ENCODE measurements around the gene SMAD7.

SMAD7 gene

GRCh38 chr18:48950536-48951447, at the start of gene SMAD7:
TSS of gene SMAD7 (minus strand) at chr18:48950965. CDS start at chr18:48950424, 541 bp downstream.
- no peak for DNase-seq (ENCODE audit: low spot score)

- no peak for DNase-seq (ENCODE audit: low spot score)
Measured at GRCh38 chr18:48999569-48999968, 48.8 kb upstream of the SMAD7 start.

- DNase-seq (ENCODE audit: low spot score), result no peak
Measured at GRCh38 chr18:48997985-48998831, 47.4 kb upstream of the SMAD7 start.

GRCh38 chr18:48997681-48997984, 46.9 kb upstream of the SMAD7 start:
- DNase-seq (ENCODE audit: low spot score), result no peak

- DNase-seq (ENCODE audit: low spot score), result no peak
Measured at GRCh38 chr18:48996901-48997463, 46.2 kb upstream of the SMAD7 start.

GRCh38 chr18:48996041-48996440, 45.3 kb upstream of the SMAD7 start:
- DNase-seq (ENCODE audit: low spot score), result no peak

GRCh38 chr18:48994926-48995835, 44.4 kb upstream of the SMAD7 start:
- no peak for DNase-seq (ENCODE audit: low spot score)

GRCh38 chr18:48994044-48994651, 43.4 kb upstream of the SMAD7 start:
- DNase-seq (ENCODE audit: low spot score), result no peak

- no peak for DNase-seq (ENCODE audit: low spot score)
Measured at GRCh38 chr18:48993586-48993985, 42.8 kb upstream of the SMAD7 start.

- DNase-seq (ENCODE audit: low spot score), result peak; percentile 77
Measured at GRCh38 chr18:48992791-48993555, 42.2 kb upstream of the SMAD7 start.

- DNase-seq (ENCODE audit: low spot score), result no peak
Measured at GRCh38 chr18:48992133-48992532, 41.4 kb upstream of the SMAD7 start.

- no peak for DNase-seq (ENCODE audit: low spot score)
Measured at GRCh38 chr18:48991676-48992075, 40.9 kb upstream of the SMAD7 start.

GRCh38 chr18:48991319-48991660, 40.5 kb upstream of the SMAD7 start:
- no peak for DNase-seq (ENCODE audit: low spot score)

GRCh38 chr18:48990481-48991318, 39.9 kb upstream of the SMAD7 start:
- no peak for DNase-seq (ENCODE audit: low spot score)

- no peak for DNase-seq (ENCODE audit: low spot score)
Measured at GRCh38 chr18:48989304-48990303, 38.8 kb upstream of the SMAD7 start.

GRCh38 chr18:48988508-48989303, 37.9 kb upstream of the SMAD7 start:
- no peak for DNase-seq (ENCODE audit: low spot score)

GRCh38 chr18:48987821-48988220, 37.1 kb upstream of the SMAD7 start:
- no peak for DNase-seq (ENCODE audit: low spot score)

Measured in germinal center (tissue), 1 donor.